ENCODE results near the gene TANGO2. TPM values are rescaled to one million over a fixed set of nuclear protein-coding genes. Genes with fewer than 3 reads are reported as not detected.

Gene TANGO2
- total and polyA plus RNA-seq, 2 of the 8 experiments (the other 6 are each of a cell fraction or from before 2014, with no cell fraction given), result 10.1 to 18.4 TPM

DNA sequence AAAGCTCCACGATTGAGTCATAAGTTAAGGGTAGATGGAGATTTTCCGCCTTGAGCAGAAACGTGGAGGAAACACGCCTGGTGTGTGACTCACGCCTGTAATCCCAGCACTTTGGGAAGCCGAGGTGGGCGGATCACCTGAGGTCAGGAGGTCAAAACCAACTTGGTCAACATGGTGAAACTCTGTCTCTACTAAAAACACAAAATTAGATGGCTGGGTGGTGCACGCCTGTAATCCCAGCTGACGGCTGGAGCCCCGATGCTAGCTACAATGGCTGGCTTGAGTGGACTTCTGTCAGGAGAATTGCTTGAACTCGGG lies 41.8 kb downstream of the TANGO2 start:
- no peak overlapping the region for H4K5ac ChIP-seq (ENCODE audit: insufficient read length, low read depth, low read length)
- H2BK15ac ChIP-seq (ENCODE audit: low read length), result no peak overlapping the region
- H2AFZ ChIP-seq (ENCODE audit: low read length), result no peak overlapping the region
- no peak overlapping the region for H3K56ac ChIP-seq (replicated peaks; ENCODE audit: insufficient read length, low read depth, low read length)
- POLR2A ChIA-PET (ENCODE audit: partially characterized antibody), result interaction anchor here (1.0 to 1.4 kb wide), 2 partner anchors 17 to 30 kb away, joined by 3 read pairs; partner anchors contain the start of gene DGCR8
- no peak overlapping the region for H3K4me3 ChIP-seq (ENCODE audit: extremely low read depth in 1 of 4, insufficient read depth in 2 of 4, low read depth in 3 of 4, low read length in 4 of 4)
- H3K27me3 ChIP-seq (replicated peaks in 1 of 4; ENCODE audit: control insufficient read depth in 3 of 4, extremely low read depth in 1 of 4, insufficient read depth in 3 of 4, low read length in 3 of 4), result no peaks in the 10 kb centered on the region
- no peaks in the 10 kb centered on the region for H3K79me2 ChIP-seq (ENCODE audit: control insufficient read depth in 1 of 2, insufficient read depth in 2 of 2, low read length in 2 of 2)
- H2BK20ac ChIP-seq (ENCODE audit: low read length), result no peak overlapping the region
- no peak overlapping the region for H3K4ac ChIP-seq (replicated peaks; ENCODE audit: insufficient read length, low read depth, low read length)
- H3K23me2 ChIP-seq (ENCODE audit: low read depth, low read length), result 0 out of 2 replicates have a peak, but pooled peaks cover 2% of the 10 kb centered on the region
- H2BK5ac ChIP-seq (ENCODE audit: low read depth, low read length), result no peak overlapping the region
- H3K36me3 ChIP-seq (ENCODE audit: control insufficient read depth in 2 of 4, insufficient read depth in 4 of 4, low read length in 3 of 4), result no peaks in the 10 kb centered on the region
- CTCF ChIA-PET (ENCODE audit: partially characterized antibody), result interaction anchor here (0.6 to 1.8 kb wide), 4 partner anchors 18 to 109 kb away, joined by 3 to 7 read pairs (median 4); no protein-coding TSS in a partner anchor
- no peak overlapping the region for H2BK12ac ChIP-seq (ENCODE audit: low read depth, low read length)
- H2AK5ac ChIP-seq (ENCODE audit: low read depth, low read length), result no peak overlapping the region
- H3K27ac ChIP-seq (ENCODE audit: low read depth, low read length), result no peak overlapping the region
- no peaks in the 10 kb centered on the region for H3K79me1 ChIP-seq (ENCODE audit: low read depth, low read length)
- H3K4me1 ChIP-seq (replicated peaks in 1 of 4; ENCODE audit: control insufficient read depth in 3 of 4, insufficient read depth in 4 of 4, low read length in 3 of 4), result no peaks in the 10 kb centered on the region
- no peak for DNase-seq (ENCODE audit: low read depth in 1 of 2, low spot score in 2 of 2)
- 83% methylated on average over 11 of the region's 11 CpGs; no CpG with 5 or more reads in 1 of the 2 experiments for WGBS, 2 experiments (ENCODE audit: extremely low coverage in 1 of 2, insufficient coverage in 1 of 2, insufficient read length in 1 of 2, insufficient replicate concordance in 2 of 2, low coverage in 1 of 2, low lambda C conversion rate in 2 of 2, missing lambda C conversion rate in 1 of 2)
- H3K4me2 ChIP-seq (ENCODE audit: insufficient read depth in 1 of 2, low read depth in 2 of 2, low read length in 2 of 2), result no peak overlapping the region
- no peak overlapping the region for H3K9ac ChIP-seq (replicated peaks in 1 of 4; ENCODE audit: extremely low read depth in 1 of 4, low read depth in 3 of 4, low read length in 3 of 4)
- peaks cover 0 to 6% of the 10 kb centered on the region in 2 experiments for H4K20me1 ChIP-seq (replicated peaks in 1 of 2; ENCODE audit: control insufficient read depth in 1 of 2, insufficient read depth in 2 of 2, low read length in 2 of 2)
- no peak for FAIRE-seq
- H4K91ac ChIP-seq (replicated peaks; ENCODE audit: insufficient read length, low read length), result no peak overlapping the region
- H2BK120ac ChIP-seq (replicated peaks; ENCODE audit: low read depth, low read length), result no peak overlapping the region
- H3K23ac ChIP-seq (ENCODE audit: insufficient read length), result no peak overlapping the region
- no peak overlapping the region for H3K14ac ChIP-seq (ENCODE audit: insufficient read length)
- no peaks in the 10 kb centered on the region for H3K9me3 ChIP-seq (ENCODE audit: insufficient read depth in 2 of 2, low read depth in 1 of 2, low read length in 1 of 2)
- H3K18ac ChIP-seq (ENCODE audit: extremely low read depth, low read length), result no peak overlapping the region
- no peak overlapping the region for H4K8ac ChIP-seq (ENCODE audit: extremely low read depth, insufficient read depth, low read length)
- TF ChIP-seq KDM1A (IDR thresholded peaks at IDR 0.05; ENCODE audit: borderline replicate concordance, low read length), result no peak
- no peak for TF ChIP-seq CBX5 (IDR thresholded peaks at IDR 0.05; ENCODE audit: low read depth, low read length)
- TF ChIP-seq KDM4A (IDR thresholded peaks at IDR 0.05; ENCODE audit: low read depth, low read length, severe bottlenecking), result no peak
- TF ChIP-seq TCF12 (IDR thresholded peaks at IDR 0.05; ENCODE audit: low read depth, low read length), result no peak
- TF ChIP-seq BCL11A (IDR thresholded peaks at IDR 0.05; ENCODE audit: low read depth in 2 of 2, low read length in 2 of 2), result no peak
- TF ChIP-seq, protein P1, sequence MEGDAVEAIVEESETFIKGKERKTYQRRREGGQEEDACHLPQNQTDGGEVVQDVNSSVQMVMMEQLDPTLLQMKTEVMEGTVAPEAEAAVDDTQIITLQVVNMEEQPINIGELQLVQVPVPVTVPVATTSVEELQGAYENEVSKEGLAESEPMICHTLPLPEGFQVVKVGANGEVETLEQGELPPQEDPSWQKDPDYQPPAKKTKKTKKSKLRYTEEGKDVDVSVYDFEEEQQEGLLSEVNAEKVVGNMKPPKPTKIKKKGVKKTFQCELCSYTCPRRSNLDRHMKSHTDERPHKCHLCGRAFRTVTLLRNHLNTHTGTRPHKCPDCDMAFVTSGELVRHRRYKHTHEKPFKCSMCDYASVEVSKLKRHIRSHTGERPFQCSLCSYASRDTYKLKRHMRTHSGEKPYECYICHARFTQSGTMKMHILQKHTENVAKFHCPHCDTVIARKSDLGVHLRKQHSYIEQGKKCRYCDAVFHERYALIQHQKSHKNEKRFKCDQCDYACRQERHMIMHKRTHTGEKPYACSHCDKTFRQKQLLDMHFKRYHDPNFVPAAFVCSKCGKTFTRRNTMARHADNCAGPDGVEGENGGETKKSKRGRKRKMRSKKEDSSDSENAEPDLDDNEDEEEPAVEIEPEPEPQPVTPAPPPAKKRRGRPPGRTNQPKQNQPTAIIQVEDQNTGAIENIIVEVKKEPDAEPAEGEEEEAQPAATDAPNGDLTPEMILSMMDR (IDR thresholded peaks at IDR 0.05; ENCODE audit: control extremely low read depth in 1 of 3, insufficient read depth in 1 of 3, low read depth in 1 of 3, low read length in 3 of 3), result no peak
- no peak for TF ChIP-seq RXRA (IDR thresholded peaks at IDR 0.05; ENCODE audit: insufficient read depth, low read depth, low read length)
- no peak for TF ChIP-seq SRF (IDR thresholded peaks at IDR 0.05; ENCODE audit: low read depth, low read length)
- no peak for TF ChIP-seq BRCA1 (IDR thresholded peaks at IDR 0.05; ENCODE audit: low read depth, low read length)
- TF ChIP-seq CEBPB (IDR thresholded peaks at IDR 0.05; ENCODE audit: low read depth, low read length), result no peak
- TF ChIP-seq FOSL1 (IDR thresholded peaks at IDR 0.05; ENCODE audit: insufficient read depth, low read depth, low read length), result no peak
- no peak for TF ChIP-seq YY1 (IDR thresholded peaks at IDR 0.05; ENCODE audit: low read depth, low read length)
- TF ChIP-seq SIRT6 (IDR thresholded peaks at IDR 0.05; ENCODE audit: low read length), result no peak

Measured in H1 (cell line).